ENCODE results near the gene DISC1.

DISC1 gene

DNA sequence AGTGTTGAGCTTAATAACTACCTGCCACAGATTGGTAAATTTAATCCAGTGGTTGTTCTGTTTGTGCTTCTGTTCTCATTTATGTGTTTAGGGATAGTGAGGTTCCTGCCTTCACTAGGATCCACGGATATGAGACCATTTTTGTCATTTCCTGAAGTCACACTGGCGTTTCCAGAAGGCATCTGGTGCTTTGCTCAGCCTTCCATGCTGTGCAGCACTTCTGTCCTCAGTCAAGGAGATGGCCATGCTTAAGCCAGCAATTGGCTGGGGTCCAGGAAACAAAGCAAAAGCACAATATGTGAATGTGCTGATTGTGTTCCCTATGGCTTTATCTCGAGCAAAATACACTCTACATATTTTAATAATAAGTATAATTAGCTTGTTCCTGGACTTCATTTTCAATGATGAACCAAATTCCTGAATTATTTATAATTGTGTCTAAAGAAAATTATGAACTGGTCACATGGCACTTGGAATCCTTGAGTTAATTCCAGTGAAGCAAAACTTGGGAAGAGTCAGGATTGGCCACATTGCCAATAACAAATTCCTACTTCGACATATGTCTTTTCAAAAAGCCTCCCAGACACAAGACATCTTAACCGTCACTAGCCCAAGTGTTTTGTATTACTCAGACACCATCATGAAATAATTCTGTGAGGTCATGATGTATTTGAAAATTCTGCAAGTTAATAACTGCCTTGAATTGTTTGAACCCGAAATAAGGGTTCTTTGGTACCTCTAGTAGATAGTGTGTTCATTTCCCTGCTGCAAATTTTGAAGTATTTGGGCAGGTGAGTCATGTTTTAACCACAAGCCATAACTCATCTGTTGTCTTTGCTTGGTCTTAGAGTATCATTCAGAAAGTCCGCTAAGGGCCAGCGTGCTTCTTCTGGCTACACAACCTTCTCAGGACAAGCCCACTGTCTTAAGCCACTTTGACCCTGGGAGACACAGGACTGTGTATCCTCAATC lies 412.4 kb downstream of the DISC1 start:
- ChIA-PET POLR2A (no interaction called here), CTCF (no interaction called here)
- TF ChIP-seq L3MBTL2 (conservative IDR thresholded peaks at IDR 0.05), result no peak
- no peak for TF ChIP-seq FOXM1 (IDR thresholded peaks at IDR 0.05; ENCODE audit: borderline replicate concordance)
- no peak for TF ChIP-seq BHLHE40 (IDR thresholded peaks at IDR 0.05; ENCODE audit: borderline replicate concordance)
- no peak for DNase-seq (ENCODE audit: extremely low spot score)

DNA sequence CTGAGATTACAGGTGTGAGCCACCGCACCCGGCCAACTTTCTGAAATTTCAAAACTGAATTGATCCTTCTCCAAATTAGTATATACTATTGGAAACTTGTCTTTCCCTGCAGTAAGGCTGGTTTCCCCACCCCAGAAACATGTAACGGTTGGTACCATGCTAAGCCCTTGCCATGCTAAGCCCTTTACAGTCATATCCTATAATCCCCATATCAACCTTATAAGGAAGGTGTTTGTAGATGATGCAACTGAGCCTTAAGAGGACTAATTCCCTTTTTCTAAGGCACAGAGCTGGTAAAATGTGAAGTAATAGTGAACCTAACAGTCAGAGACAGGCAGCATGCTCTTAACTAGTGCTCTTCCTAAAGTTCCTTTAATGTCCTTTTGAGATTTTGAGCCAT lies 413.7 kb downstream of the DISC1 start:
- no peak for DNase-seq (ENCODE audit: extremely low spot score)
- POLR2A ChIA-PET, result no interaction called here
- TF ChIP-seq CTBP1 (IDR thresholded peaks at IDR 0.05; ENCODE audit: borderline replicate concordance), result no peak
- no peak for TF ChIP-seq HDGF (IDR thresholded peaks at IDR 0.05; ENCODE audit: borderline replicate concordance)
- no peak for TF ChIP-seq FOXM1 (IDR thresholded peaks at IDR 0.05; ENCODE audit: borderline replicate concordance)
- no peak for TF ChIP-seq FOXK2 (IDR thresholded peaks at IDR 0.05)
- TF ChIP-seq LEF1 (IDR thresholded peaks at IDR 0.05; ENCODE audit: borderline replicate concordance), result no peak
- no peak for TF ChIP-seq ZNF384 (IDR thresholded peaks at IDR 0.05)
- TF ChIP-seq NFRKB (IDR thresholded peaks at IDR 0.05), result no peak
- no peak for TF ChIP-seq L3MBTL2 (conservative IDR thresholded peaks at IDR 0.05)
- no peak for TF ChIP-seq ELF4 (IDR thresholded peaks at IDR 0.05)
- no peak for TF ChIP-seq BHLHE40 (IDR thresholded peaks at IDR 0.05; ENCODE audit: borderline replicate concordance)
- no peak for TF ChIP-seq SUZ12 (IDR thresholded peaks at IDR 0.05)
- TF ChIP-seq, protein P1, sequence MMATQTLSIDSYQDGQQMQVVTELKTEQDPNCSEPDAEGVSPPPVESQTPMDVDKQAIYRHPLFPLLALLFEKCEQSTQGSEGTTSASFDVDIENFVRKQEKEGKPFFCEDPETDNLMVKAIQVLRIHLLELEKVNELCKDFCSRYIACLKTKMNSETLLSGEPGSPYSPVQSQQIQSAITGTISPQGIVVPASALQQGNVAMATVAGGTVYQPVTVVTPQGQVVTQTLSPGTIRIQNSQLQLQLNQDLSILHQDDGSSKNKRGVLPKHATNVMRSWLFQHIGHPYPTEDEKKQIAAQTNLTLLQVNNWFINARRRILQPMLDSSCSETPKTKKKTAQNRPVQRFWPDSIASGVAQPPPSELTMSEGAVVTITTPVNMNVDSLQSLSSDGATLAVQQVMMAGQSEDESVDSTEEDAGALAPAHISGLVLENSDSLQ (IDR thresholded peaks at IDR 0.05), result no peak
- TF ChIP-seq TARDBP (IDR thresholded peaks at IDR 0.05), result no peak
- TF ChIP-seq SP1 (IDR thresholded peaks at IDR 0.05), result no peak
- TF ChIP-seq ARNT (IDR thresholded peaks at IDR 0.05), result no peak
- TF ChIP-seq FOXA1 (IDR thresholded peaks at IDR 0.05), result no peak
- CTCF ChIA-PET, result no interaction called here

DNA sequence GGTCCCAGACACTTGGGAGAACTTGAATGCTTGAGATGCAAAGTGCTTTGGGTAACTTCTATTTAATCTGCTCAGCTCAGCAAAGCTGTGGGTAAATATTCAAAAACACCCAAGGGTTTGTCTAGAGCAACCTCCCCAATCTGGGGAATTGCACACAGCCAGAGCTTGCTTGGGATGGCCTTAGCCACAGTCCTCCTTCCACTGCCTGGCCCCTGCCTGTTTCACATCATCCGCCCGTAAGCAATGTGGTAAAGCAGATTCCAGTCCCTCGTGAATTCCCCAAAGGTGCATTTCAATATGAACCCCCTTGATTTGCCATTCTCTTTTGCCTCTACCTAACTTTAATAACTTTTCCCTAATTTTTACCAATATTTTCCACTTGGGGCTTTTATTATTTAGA lies 418.1 kb downstream of the DISC1 start:
- CTCF ChIA-PET, result no interaction called here
- TF ChIP-seq FOXK2 (IDR thresholded peaks at IDR 0.05) (no peak), LEF1 (IDR thresholded peaks at IDR 0.05; ENCODE audit: borderline replicate concordance) (no peak), L3MBTL2 (conservative IDR thresholded peaks at IDR 0.05) (no peak), ZNF384 (IDR thresholded peaks at IDR 0.05) (no peak), SUZ12 (IDR thresholded peaks at IDR 0.05) (no peak), NFRKB (IDR thresholded peaks at IDR 0.05) (no peak), ARNT (IDR thresholded peaks at IDR 0.05) (no peak), CTBP1 (IDR thresholded peaks at IDR 0.05; ENCODE audit: borderline replicate concordance) (no peak), HDGF (IDR thresholded peaks at IDR 0.05; ENCODE audit: borderline replicate concordance) (no peak), FOXM1 (IDR thresholded peaks at IDR 0.05; ENCODE audit: borderline replicate concordance) (no peak), ELF4 (IDR thresholded peaks at IDR 0.05) (no peak), BHLHE40 (IDR thresholded peaks at IDR 0.05; ENCODE audit: borderline replicate concordance) (no peak), SP1 (IDR thresholded peaks at IDR 0.05) (no peak), FOXA1 (IDR thresholded peaks at IDR 0.05) (no peak), TARDBP (IDR thresholded peaks at IDR 0.05) (no peak)
- TF ChIP-seq, protein P1 (IDR thresholded peaks at IDR 0.05), result no peak
- no peak for DNase-seq (ENCODE audit: extremely low spot score)
- POLR2A ChIA-PET, result no interaction called here

DNA sequence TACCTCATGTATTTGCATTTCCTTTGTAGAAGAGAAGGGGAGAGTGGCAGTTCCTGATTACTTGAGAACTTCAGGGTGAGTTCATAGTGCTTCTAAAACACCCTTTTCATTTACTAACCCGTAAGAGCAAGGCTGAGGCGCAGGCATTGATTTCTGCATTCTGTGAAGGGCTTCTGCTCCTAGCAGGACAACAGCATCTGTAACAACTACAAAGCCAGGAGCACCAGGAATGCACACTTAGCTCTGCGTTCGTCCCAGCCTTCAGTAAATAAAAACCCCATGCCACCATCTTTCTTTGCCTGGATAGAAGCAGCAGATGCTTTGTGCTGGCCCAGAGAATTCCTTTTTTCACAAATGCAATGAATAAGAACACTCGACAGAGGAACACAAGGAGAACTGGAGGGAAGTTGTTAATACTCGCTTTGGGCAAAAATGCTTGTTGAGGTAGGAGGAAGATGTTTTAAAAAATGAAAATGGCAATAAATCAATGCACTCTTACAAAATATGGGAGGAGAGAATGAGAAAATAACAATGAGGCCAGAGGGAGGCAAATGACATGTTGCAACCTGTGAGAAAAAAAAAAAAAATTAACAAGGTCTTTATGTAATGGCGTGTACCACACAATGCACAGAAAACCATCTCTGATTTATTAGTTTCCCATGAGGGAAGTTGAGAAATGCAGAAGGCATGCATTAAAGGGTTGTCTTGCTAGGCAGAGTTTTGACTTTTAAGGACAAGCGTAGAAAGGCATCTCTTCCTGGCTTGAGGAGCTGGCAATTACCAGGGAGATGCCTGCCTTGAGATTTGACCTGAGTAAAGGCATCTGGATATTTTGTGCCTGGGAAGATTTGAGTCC lies 418.8 kb downstream of the DISC1 start:
- no peak for DNase-seq (ENCODE audit: extremely low spot score)
- POLR2A ChIA-PET, result no interaction called here
- CTCF ChIA-PET, result no interaction called here
- TF ChIP-seq HDGF (IDR thresholded peaks at IDR 0.05; ENCODE audit: borderline replicate concordance), result no peak
- TF ChIP-seq FOXM1 (IDR thresholded peaks at IDR 0.05; ENCODE audit: borderline replicate concordance), result no peak
- no peak for TF ChIP-seq SUZ12 (IDR thresholded peaks at IDR 0.05)
- TF ChIP-seq SP1 (IDR thresholded peaks at IDR 0.05), result no peak
- no peak for TF ChIP-seq ZNF384 (IDR thresholded peaks at IDR 0.05)
- TF ChIP-seq FOXK2 (IDR thresholded peaks at IDR 0.05), result no peak
- no peak for TF ChIP-seq CTBP1 (IDR thresholded peaks at IDR 0.05; ENCODE audit: borderline replicate concordance)
- TF ChIP-seq TARDBP (IDR thresholded peaks at IDR 0.05), result no peak
- no peak for TF ChIP-seq L3MBTL2 (conservative IDR thresholded peaks at IDR 0.05)
- no peak for TF ChIP-seq NFRKB (IDR thresholded peaks at IDR 0.05)
- no peak for TF ChIP-seq BHLHE40 (IDR thresholded peaks at IDR 0.05; ENCODE audit: borderline replicate concordance)
- TF ChIP-seq ARNT (IDR thresholded peaks at IDR 0.05), result no peak
- TF ChIP-seq, protein P1 (IDR thresholded peaks at IDR 0.05), result no peak
- no peak for TF ChIP-seq FOXA1 (IDR thresholded peaks at IDR 0.05)
- no peak for TF ChIP-seq ELF4 (IDR thresholded peaks at IDR 0.05)

DNA sequence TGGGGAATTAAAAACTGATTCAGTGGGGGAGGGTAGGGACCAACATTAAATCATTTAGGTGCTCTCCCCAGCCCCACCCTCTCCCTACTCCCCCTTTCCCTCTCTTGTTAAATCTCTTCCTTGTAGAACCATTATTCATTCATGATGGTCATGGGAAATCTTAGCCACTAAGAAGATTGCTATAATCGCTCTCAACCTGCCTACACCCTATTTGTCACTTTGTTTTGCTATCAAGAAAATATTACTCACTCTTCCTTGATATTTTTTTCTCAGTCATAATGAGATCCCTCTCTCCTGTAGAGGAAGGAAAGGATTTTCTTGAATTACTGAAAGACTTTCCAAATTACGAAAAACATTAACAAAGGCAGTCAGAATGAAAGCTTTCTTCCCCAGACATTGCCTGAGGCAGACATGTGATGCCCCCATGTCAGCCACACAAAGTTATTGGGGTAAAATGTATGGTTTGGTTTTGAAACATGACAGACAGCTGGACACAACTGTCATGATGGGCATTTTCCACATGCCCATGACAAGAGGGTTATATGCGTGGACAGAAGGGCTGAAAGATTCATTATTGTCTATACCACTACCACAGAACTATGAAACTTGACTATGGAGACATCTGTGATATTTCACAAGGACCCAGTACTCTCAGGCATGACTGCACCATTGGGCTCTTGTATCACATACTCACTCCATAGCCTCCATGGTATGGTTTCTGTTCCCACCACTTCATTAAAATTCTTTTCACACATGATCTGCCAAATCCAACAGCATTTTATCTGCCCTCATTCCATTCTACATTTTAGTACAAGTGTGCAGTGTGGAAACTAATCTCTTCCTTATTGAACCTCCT lies 420.1 kb downstream of the DISC1 start:
- POLR2A ChIA-PET, result no interaction called here
- CTCF ChIA-PET, result no interaction called here
- TF ChIP-seq ARNT (IDR thresholded peaks at IDR 0.05), result no peak
- no peak for TF ChIP-seq BHLHE40 (IDR thresholded peaks at IDR 0.05; ENCODE audit: borderline replicate concordance)
- TF ChIP-seq CTBP1 (IDR thresholded peaks at IDR 0.05; ENCODE audit: borderline replicate concordance), result no peak
- no peak for TF ChIP-seq TARDBP (IDR thresholded peaks at IDR 0.05)
- TF ChIP-seq FOXA1 (IDR thresholded peaks at IDR 0.05), result no peak
- TF ChIP-seq FOXK2 (IDR thresholded peaks at IDR 0.05), result no peak
- TF ChIP-seq HDGF (IDR thresholded peaks at IDR 0.05; ENCODE audit: borderline replicate concordance), result no peak
- TF ChIP-seq, protein P1 (IDR thresholded peaks at IDR 0.05), result no peak
- TF ChIP-seq ZNF384 (IDR thresholded peaks at IDR 0.05), result no peak
- TF ChIP-seq SP1 (IDR thresholded peaks at IDR 0.05), result no peak
- TF ChIP-seq LEF1 (IDR thresholded peaks at IDR 0.05; ENCODE audit: borderline replicate concordance), result no peak
- no peak for TF ChIP-seq FOXM1 (IDR thresholded peaks at IDR 0.05; ENCODE audit: borderline replicate concordance)
- TF ChIP-seq NFRKB (IDR thresholded peaks at IDR 0.05), result no peak
- no peak for TF ChIP-seq ELF4 (IDR thresholded peaks at IDR 0.05)
- no peak for TF ChIP-seq SUZ12 (IDR thresholded peaks at IDR 0.05)
- DNase-seq (ENCODE audit: extremely low spot score), result no peak
